Body of pancreas (tissue), 4 donors: ENCODE results near the gene CYFIP2. TPM values are rescaled to one million over a fixed set of nuclear protein-coding genes. Genes with fewer than 3 reads are reported as not detected.

Experiments used
- ATAC-seq: fragments of 150-250 bp; one replicate; pipeline ENCODE4 v1.9.1; 2016
- DNase-seq, 4 donors: peaks; one replicate each; pipeline ENCODE4 v3.0.0-alpha.2; 2019
- H3K27ac ChIP-seq, 4 donors: fragments of 200-600 bp; sonication (generic); 1 replicate in 3 of 4; 2 replicates in 1 of 4; pipeline versions ENCODE4 v1.5.1 to v1.6.1; 2016 to 2019; ENCODE audit warnings: mild to moderate bottlenecking in 1 of 4, mixed read lengths in 1 of 4, moderate library complexity in 1 of 4
- H3K27me3 ChIP-seq, 2 donors: fragments of 200-600 bp; sonication (generic); one replicate each; pipeline ENCODE4 v1.6.0; 2016; ENCODE audit warnings: mild to moderate bottlenecking in 1 of 2
- H3K36me3 ChIP-seq, 2 donors: fragments of 200-600 bp; sonication (generic); replicated peaks in 1 of 2; 2 replicates each; pipeline ENCODE4 v1.5.1; 2016; ENCODE audit warnings: low read depth in 2 of 2; ENCODE audit not compliant: insufficient read depth in 1 of 2
- H3K4me1 ChIP-seq: fragments of 200-600 bp; sonication (generic); one replicate; pipeline ENCODE4 v1.6.0; 2016
- H3K4me3 ChIP-seq, 2 donors: fragments of 200-600 bp; sonication (generic); 1 replicate in 1 of 2; 2 replicates in 1 of 2; pipeline ENCODE4 v1.5.1; 2016 to 2019
- H3K9me3 ChIP-seq, 3 donors: fragments of 200-600 bp; sonication (generic); 1 replicate in 2 of 3; 2 replicates in 1 of 3; pipeline ENCODE4 v1.5.1; 2016
- POLR2A ChIP-seq, 3 donors: fragments of 450-650 bp; IDR thresholded peaks; one replicate each; pipeline ENCODE4 v1.6.1; 2016; ENCODE audit warnings: antibody characterized with exemption in 3 of 3, mild to moderate bottlenecking in 2 of 3
- WGBS, 2 donors: methylation state at CpG; one replicate each; pipeline ENCODE4 v1.1.5; 2017; 5-methylcytosine and 5-hydroxymethylcytosine counted together
- intact Hi-C: fragments of 100-400 bp; cut with DNase I; formaldehyde crosslinking; loops from one replicate; pipeline ENCODE4 v1.15.1; 2023
- total RNA-seq, 2 donors: library from RNA; depleted of rRNA; stranded (reverse); fragments of >200 nt; gene quantifications; one replicate each; pipeline ENCODE4 v1.1.0, GENCODE V29; 2016
- TF ChIP-seq, protein P1 (sequence below), 7 experiments: fragments of 450-650 bp in 4 of 7; fragments of 200-600 bp in 3 of 7; sonication (generic) in 3 of 7; IDR thresholded peaks; one replicate each; pipeline ENCODE4 v1.5.1; 2016 to 2019; ENCODE audit warnings: antibody characterized with exemption in 7 of 7

Gene CYFIP2
- total RNA-seq, 2 donors from 2014 or later: 15.6 to 22.1 TPM

DNA sequence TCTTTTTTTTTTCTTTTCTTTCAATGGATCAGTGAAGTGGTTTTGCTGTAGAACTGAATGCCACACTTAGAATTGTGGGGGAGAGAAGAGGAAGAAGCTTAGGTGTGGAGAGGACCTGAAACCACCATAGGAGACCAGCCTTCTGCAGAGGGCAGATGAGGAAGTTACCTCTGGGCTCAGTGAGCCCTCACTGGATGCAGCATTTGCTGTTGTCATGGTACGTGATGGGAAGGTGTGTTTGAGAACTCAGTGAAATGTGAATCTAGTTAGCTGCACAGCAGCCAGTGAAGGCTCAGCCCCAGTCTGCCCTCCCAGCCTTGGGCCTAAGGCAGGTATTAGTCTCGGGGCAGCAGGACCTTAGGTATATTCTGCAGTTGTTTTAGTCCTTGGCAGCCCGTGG lies 17.5 kb downstream of the CYFIP2 start:
- H3K4me3 ChIP-seq: no peak overlapping the region
- ATAC-seq (no peak), DNase-seq (no peak)
- intact Hi-C loops: no loop called here
- no peaks in the 10 kb centered on the region for H3K27me3 ChIP-seq
- H3K36me3 ChIP-seq: no peaks in the 10 kb centered on the region
- no peaks in the 10 kb centered on the region for H3K4me1 ChIP-seq
- TF ChIP-seq, protein P1, sequence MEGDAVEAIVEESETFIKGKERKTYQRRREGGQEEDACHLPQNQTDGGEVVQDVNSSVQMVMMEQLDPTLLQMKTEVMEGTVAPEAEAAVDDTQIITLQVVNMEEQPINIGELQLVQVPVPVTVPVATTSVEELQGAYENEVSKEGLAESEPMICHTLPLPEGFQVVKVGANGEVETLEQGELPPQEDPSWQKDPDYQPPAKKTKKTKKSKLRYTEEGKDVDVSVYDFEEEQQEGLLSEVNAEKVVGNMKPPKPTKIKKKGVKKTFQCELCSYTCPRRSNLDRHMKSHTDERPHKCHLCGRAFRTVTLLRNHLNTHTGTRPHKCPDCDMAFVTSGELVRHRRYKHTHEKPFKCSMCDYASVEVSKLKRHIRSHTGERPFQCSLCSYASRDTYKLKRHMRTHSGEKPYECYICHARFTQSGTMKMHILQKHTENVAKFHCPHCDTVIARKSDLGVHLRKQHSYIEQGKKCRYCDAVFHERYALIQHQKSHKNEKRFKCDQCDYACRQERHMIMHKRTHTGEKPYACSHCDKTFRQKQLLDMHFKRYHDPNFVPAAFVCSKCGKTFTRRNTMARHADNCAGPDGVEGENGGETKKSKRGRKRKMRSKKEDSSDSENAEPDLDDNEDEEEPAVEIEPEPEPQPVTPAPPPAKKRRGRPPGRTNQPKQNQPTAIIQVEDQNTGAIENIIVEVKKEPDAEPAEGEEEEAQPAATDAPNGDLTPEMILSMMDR (IDR thresholded peaks at IDR 0.05): no peak
- no peak for TF ChIP-seq POLR2A (IDR thresholded peaks at IDR 0.05)
- 72 to 93% methylated on average over 2 to 3 of the region's 3 CpGs for WGBS, 2 donors
- H3K27ac ChIP-seq: no peak overlapping the region
- H3K9me3 ChIP-seq: no peaks in the 10 kb centered on the region

- TF ChIP-seq POLR2A (IDR thresholded peaks at IDR 0.05): no peak
- TF ChIP-seq, protein P1 (IDR thresholded peaks at IDR 0.05): no peak
- H3K9me3 ChIP-seq: no peaks in the 10 kb centered on the region
- intact Hi-C loops: no loop called here
- WGBS, 2 donors: 82 to 87% methylated on average over 6 of the region's 6 CpGs
- no peak for ATAC-seq
- H3K36me3 ChIP-seq: no peaks in the 10 kb centered on the region
- no peaks in the 10 kb centered on the region for H3K4me1 ChIP-seq
- H3K27ac ChIP-seq: no peak overlapping the region
- DNase-seq: no peak
- H3K27me3 ChIP-seq: no peaks in the 10 kb centered on the region
- H3K4me3 ChIP-seq: no peak overlapping the region
These were observed 18.7 kb downstream of the CYFIP2 start for GRCh38 chr5:157284458-157285212.

- Histone ChIP-seq H3K4me3 (no peak overlapping the region), H3K27me3 (no peaks in the 10 kb centered on the region), H3K36me3 (no peaks in the 10 kb centered on the region), H3K4me1 (no peaks in the 10 kb centered on the region), H3K9me3 (no peaks in the 10 kb centered on the region), H3K27ac (no peak overlapping the region)
- no peak for TF ChIP-seq POLR2A (IDR thresholded peaks at IDR 0.05)
- TF ChIP-seq, protein P1 (IDR thresholded peaks at IDR 0.05): no peak
- ATAC-seq (no peak), DNase-seq (no peak)
- intact Hi-C loops: no loop called here
- WGBS, 2 donors: 80 to 87% methylated on average over 10 of the region's 10 CpGs
These were observed 19.6 kb downstream of the CYFIP2 start for GRCh38 chr5:157285310-157286035.

GRCh38 chr5:157286761-157287211 lies 20.9 kb downstream of the CYFIP2 start:
- TF ChIP-seq POLR2A (IDR thresholded peaks at IDR 0.05): no peak
- TF ChIP-seq, protein P1 (IDR thresholded peaks at IDR 0.05): no peak
- Histone ChIP-seq H3K9me3 (no peaks in the 10 kb centered on the region), H3K4me1 (peaks cover 5% of the 10 kb centered on the region), H3K27ac (no peak overlapping the region), H3K27me3 (no peaks in the 10 kb centered on the region), H3K4me3 (no peak overlapping the region), H3K36me3 (no peaks in the 10 kb centered on the region)
- ATAC-seq (no peak), DNase-seq (peak in 1 of 4 donors; percentile 12)
- WGBS, 2 donors: 71 to 73% methylated on average over 7 of the region's 7 CpGs
- intact Hi-C loops: no loop called here
